NCI-H524 (cell line): Measurements from ENCODE around the gene BIRC5.
A peak's percentile ranks its signal among the peaks of the same experiment; 100 is the strongest.
"Not testable (repeated sequence)": the region's sequence is repeated elsewhere in the genome, so short reads cannot be mapped to it uniquely, and the experiment has no call there.

Experiments used
- DNase-seq, 2 experiments: peaks; one replicate each; lab custom pipeline; 2025; lab: John Stamatoyannopoulos, UW

BIRC5 gene

GRCh38 chr17:78225088-78225865 is 11.2 kb downstream of the BIRC5 start:
- DNase-seq, result peak in 1 of 2 experiments; percentile 54

- DNase-seq, result no peak
Measured at GRCh38 chr17:78226055-78226758, 12.2 kb downstream of the BIRC5 start.

GRCh38 chr17:78226759-78227454 is 12.9 kb downstream of the BIRC5 start:
- DNase-seq, result peak; percentile 53 to 94

GRCh38 chr17:78227455-78227916 is 13.4 kb downstream of the BIRC5 start:
- DNase-seq, result peak; percentile 100

GRCh38 chr17:78228176-78228575 is 14.1 kb downstream of the BIRC5 start:
- no peak for DNase-seq

GRCh38 chr17:78230252-78230962 is 16.4 kb downstream of the BIRC5 start:
- no peak for DNase-seq

- no peak for DNase-seq
Measured at GRCh38 chr17:78230996-78231935, 17.2 kb downstream of the BIRC5 start, which contains the start of gene TMEM235. Gene TMEM235 (plus strand): TSS chr17:78231631. CDS start chr17:78232024, 393 bp downstream.

GRCh38 chr17:78231991-78232858 is 18.2 kb downstream of the BIRC5 start:
- no peak for DNase-seq

GRCh38 chr17:78232859-78233173 is 18.8 kb downstream of the BIRC5 start:
- no peak for DNase-seq

- DNase-seq, result no peak
Measured at GRCh38 chr17:78233678-78234077, 19.6 kb downstream of the BIRC5 start.

GRCh38 chr17:78234261-78234865 is 20.3 kb downstream of the BIRC5 start:
- no peak for DNase-seq

- DNase-seq, result not testable (repeated sequence)
Measured at GRCh38 chr17:78235022-78235421, 21.0 kb downstream of the BIRC5 start.

- DNase-seq, result no peak
Measured at GRCh38 chr17:78235885-78236284, 21.8 kb downstream of the BIRC5 start.

GRCh38 chr17:78236362-78237127 is 22.5 kb downstream of the BIRC5 start:
- peak; percentile 41 to 47 for DNase-seq

GRCh38 chr17:78237401-78238012 is 23.5 kb downstream of the BIRC5 start:
- DNase-seq, result peak; percentile 66 to 84

GRCh38 chr17:78238823-78239488 is 24.9 kb downstream of the BIRC5 start:
- DNase-seq, result no peak

GRCh38 chr17:78239489-78239931 is 25.5 kb downstream of the BIRC5 start:
- DNase-seq, result no peak
